GM19240 (cell line): ENCODE results near the gene UBFD1.
"Not testable (repeated sequence)": the region's sequence is repeated elsewhere in the genome, so short reads cannot be mapped to it uniquely, and the experiment has no call there.

Experiments used
- DNase-seq: peaks from one replicate; pipeline ENCODE4 v3.0.0; 2011; ENCODE audit warnings: low spot score; ENCODE audit not compliant: insufficient read length

Gene UBFD1

DNA sequence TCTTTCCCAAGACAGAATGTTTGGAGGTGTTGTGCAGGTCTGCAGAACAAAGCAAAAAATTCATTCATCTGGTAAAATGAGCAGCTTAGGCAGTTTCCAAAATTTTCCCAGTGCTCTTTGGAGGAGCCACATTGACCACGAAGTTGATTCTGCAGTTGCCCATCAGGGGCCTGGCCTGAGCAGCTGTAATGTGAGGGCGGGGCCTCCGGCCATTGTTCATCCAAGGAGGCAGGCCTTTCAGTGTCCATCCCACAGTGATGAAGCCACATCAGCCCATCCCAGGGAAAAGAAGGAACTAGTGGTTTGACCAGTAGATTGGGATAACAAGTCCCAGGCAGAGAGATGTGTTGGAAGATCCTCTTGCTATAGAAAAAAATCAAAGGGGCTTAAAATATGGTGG, 10.1 kb downstream of the UBFD1 start:
- DNase-seq = no peak

DNA sequence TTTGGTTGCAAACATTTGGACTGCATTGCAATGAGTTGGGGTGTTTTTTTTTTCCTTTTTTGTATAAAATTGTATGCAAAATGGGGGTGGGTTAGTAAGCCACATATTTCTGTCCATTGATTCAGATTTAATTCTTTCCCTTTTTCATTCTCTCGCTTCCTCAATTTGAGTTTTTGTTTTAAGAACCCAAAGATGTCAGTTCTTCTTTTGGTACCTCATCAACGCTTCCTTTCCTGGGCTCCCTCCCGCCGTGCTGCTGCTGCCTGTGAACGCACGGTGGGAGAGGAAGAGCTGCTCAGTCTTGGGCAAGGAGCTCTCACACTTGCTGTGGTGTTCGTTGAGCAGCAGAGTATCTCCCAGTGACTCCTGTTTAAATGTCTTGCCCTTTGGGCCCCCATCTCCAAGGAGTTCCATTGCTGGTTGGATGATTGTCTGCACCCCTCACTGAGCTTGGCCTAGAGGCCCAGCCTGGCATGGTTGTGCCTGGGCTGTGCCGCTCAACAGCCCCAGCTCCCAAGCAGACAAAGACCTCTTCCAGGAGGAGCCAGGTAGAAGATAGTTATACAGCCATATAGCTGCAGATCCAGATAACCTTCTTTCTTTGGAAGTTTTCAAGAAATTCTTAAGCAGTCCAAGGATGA, 13.6 kb downstream of the UBFD1 start:
- peak; percentile 14 for DNase-seq

DNA sequence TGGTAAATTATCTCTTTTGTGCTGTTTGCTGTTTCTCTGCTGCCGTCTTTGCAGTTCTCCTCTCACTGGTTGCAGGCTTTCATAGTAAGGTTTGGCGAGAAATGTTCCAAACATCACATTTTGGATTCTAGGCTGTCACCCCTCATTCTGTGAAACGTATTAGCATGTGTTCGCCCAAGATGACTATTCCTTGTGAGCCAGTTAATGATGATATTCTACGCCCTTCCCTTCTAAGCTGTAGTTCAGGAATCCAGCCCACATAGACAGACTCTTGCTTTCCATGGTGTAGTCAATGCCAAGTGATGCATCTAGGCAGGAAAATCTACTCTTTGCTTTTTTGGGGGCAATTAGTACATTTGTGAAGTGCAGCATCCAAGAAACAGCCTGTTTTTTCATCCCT, 14.4 kb downstream of the UBFD1 start:
- no peak for DNase-seq

DNA sequence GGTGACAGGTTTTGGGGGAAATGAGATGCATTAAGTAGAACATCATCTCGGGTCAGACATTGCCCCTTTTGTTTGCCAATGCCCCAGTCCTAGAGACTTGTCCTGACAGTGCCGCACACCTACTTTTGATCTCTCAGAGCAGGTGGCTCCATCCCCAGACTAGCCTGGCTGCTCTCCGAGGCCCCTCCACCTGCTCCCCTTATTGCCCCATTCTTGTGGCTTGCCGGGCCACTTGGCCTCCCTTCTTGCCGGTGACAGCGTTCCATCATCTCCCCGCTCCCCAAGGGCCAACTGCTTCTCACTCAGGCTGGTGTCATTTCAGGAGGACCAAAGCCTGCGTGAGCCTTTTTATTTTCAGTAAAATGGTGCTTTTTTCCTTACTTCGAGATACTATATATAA, 14.9 kb downstream of the UBFD1 start:
- DNase-seq = no peak

DNA sequence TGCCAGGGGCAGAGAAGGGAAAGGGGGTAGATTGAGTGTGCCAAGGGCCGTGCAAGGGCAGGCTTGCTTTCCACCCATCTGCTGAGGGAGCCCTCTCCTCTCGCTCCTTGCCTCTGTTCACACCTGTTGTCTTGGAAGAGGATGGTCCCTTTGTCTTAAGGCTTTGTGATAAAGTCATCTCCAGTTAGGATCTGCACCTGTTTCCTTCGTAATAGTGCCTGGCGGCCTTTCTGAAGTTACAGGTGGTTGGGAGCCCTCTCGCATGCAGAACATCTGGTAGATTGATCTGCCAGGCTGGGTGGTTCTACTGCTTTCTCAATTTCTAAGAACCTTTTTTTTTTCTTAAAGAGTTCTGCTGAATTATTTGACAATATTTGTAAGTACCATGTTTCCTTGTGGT, 16.3 kb downstream of the UBFD1 start:
- DNase-seq = no peak

DNA sequence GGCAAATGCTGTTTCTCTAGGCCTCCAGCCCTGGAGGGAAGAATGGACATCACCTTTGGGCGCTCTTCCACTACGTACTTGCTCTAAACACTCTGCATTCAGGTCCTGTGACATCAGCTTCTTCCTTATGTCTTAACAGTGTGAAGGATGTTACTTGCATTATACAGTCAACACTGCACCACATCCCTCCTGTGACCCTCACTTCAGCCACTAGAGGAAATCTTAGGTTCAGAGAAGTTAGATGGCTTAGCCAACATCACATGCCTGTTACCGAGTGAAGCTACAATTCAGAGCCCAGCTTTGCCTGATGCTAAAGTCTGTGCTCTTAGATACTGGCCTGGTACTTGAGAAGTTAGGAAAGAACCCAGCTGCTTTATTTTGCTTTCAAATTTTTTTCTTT, 18.3 kb downstream of the UBFD1 start:
- no peak for DNase-seq

DNA sequence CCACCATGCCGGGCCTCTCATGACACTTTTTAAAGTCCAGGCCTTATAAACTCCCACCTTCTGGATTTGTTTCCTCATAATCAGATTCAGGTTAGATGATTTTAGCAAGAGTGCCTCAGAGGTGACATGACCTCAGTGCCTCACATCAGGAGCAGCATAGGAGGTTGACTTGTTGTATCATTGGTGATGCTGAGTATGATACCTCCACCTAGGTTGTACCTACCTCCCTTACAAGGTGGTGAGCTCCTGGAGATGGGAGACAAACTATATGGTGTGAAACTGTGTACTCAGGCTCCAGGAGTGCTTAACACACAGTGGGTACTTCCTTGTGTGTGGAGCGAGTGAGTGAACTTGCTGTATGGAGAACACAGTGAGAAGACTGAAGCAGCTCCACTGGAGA, 20.0 kb downstream of the UBFD1 start:
- no peak for DNase-seq

DNA sequence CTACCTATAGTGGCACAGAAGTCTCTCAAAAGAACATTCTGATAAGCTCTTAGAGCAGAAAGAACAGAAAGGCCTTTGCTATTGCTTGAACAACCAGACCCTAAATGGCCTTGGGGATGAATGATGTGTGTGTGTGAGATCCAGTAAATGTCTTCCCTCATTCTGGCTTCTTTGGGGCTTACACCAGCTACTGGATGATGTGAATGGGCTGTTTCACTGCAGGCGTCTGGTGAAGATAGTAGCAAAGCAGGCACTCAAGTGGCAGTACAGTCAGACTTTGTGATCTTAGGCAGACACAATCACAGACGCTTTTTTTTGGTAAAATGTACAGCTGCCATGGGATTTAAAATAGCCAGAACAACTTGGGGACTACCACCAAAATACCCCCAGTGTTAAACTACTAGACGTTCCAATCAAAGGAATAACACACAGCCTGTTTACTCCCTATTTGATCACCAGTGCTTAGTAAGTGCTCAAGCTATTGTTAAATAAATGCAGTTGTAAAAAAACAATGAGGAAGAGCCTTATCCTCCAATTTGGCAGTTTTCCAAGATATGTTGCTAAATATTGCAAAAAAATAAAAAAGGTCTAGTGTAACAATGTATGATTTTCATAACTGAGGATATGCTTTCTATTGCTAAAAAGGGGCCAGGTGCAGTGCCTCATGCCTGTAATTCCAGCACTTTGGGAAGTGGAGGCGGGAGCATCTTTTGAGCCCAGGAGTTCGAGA, 20.7 kb downstream of the UBFD1 start:
- no peak for DNase-seq

DNA sequence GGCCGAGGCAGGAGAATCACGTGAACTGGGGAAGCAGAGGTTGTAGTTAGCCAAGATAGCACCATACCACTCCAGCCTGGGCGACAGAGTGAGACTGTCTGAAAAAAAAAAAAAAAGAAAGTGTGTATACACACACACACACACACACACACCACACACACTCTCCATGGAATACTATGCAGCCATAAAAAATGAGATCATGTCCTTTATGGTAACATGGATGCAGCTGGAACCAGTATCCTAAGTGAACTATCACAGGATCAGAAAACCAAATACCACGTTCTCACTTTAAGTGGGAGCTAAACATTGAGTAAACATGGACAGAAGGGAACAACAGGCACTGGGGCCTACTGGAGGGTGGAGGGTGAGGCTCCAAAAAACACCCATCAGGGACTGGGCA, 21.8 kb downstream of the UBFD1 start:
- DNase-seq = no peak

DNA sequence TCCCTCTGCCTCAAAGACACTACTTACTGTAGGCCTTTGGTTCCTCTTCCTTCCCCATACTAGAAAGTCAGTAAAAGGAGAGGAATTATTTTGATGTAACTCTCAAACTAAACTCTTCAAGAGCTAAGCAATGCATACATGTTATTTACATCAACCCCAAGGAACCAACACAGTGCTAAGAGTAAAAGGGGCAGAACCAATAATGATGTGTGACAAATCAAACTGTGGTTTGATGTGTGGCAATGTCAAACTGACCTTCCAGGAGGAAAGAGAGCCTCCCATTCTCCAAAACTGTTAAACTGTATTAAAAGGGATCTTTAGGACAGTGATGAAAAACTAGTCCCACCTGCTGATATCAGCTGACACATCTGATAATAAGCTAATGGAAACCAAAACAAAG, 22.9 kb downstream of the UBFD1 start:
- DNase-seq = no peak

DNA sequence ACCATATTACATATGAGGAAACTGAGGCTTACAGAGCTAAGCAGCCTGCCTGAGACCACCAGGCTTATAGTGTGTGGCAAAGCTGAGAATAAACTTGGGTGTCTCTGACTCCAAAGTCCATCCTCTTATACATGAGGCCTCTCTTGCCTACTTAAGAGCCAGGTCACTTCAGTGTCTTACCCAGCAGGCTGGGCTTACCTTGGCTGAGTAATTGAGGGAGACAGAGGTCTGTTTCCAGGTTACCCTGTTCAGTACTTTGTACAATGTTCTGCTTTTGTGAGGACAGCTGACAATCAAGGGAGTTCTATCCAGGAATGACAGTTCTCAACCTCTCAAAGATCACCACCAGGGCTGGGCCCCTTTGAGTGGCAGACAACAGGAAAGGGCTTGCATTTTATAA, 24.2 kb downstream of the UBFD1 start:
- no peak for DNase-seq

DNA sequence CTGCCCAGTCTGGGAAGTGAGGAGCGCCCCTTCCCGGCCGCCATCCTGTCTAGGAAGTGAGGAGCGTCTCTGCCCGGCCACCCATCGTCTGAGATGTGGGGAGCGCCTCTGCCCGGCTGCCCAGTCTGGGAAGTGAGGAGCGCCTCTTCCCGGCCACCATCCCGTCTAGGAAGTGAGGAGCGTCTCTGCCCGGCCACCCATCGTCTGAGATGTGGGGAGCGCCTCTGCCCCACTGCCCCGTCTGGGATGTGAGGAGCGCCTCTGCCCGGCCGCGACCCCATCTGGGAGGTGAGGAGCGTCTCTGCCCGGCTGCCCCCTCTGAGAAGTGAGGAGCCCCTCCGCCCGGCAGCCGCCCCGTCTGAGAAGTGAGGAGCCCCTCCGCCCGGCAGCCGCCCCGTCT, 25.7 kb downstream of the UBFD1 start:
- DNase-seq = not testable (repeated sequence)

DNA sequence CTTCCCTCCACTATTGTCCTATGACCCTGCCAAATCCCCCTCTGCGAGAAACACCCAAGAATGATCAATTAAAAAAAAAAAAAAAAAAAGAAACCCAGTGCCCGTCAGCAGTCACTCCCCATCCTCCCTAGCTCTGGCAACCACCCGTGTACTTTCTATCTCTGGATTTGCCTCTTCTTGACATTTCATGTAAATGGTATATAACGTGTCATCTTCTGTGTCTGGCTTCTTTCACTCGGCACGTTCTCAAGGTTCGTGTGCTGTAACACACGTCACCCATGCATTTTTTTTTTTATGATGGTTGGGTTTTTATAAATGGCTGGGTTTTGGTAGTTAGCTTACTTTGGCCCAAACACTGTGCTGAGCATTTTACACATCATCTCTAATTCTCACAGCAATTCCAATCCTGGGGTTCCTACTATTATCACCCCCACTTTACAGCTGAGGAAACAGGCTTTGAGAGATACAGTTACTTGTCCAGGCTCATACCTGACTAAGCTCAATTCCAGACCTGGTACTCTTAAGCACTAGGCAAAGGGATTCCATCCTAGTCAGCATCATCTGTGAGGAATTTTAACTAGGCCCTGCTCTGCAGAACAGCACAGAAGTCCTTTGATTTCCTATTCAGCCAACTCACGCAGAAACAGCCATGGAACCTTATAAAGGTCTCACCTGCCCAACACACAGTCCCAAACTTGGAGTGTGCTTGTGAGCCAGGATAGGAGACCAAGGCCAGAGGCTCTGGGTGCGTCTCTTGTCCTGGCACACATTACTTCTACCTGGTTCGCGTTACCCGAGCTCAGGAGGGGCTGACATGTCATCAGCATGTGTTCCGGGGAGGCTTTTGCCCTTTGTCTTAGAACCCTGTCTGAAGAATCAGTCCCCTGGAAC, 26.9 kb downstream of the UBFD1 start:
- DNase-seq = no peak

DNA sequence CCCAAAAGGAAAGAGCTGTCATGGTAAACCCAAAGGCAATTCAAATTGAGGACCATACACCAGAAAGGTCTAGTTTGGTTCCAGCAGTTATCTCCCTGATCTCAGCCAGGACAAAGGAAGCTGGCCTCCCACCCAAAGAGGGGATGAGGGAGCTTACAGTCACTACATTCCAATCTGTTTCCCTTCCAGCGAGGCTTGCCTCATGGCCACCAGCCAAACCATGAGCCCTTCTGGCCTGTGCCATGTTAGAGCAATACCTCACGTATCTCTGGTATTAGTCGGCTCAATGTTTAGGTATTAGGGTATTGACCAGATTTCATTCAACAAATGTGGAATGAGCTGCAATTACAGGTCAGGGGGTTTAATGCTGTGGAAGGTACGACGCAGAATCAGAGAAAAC, 30.2 kb downstream of the UBFD1 start:
- DNase-seq = no peak

DNA sequence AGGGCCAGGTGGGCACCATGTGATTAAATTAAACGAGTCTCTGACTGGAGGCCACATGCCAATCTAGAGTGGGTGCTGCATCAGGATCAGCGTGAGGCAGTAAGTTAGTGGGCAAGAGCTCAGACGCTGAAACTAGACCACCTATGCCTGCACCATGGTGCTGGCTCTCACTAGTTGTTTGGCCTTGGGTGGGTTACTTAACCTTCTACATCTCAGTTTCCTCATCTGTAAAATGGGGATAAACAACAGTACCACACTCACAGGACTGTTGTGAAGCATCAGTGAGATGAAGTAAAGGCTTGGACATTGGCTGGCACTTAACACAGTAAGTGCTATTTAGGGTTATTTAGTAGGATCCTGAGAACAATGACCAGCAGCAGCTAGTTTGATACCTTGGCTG, 32.7 kb downstream of the UBFD1 start:
- no peak for DNase-seq

DNA sequence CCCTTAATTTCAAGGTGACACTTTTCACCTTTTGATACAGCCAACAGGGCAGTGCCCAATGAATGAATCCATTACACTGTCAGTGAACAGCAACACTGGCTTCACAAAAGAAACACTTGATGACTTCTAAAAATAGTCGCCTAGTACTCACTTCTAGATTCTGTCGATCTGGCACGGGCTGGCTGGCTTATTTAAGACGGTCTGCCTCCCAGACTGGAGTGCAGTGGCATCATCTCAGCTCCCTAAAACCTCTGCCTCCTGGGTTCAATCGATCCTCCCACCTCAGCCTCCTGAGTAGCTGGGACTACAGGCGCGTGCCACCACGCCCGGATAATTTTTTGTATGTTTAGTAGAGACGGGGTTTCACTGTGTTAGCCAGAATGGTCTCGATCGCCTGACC, 36.7 kb downstream of the UBFD1 start:
- no peak for DNase-seq

DNA sequence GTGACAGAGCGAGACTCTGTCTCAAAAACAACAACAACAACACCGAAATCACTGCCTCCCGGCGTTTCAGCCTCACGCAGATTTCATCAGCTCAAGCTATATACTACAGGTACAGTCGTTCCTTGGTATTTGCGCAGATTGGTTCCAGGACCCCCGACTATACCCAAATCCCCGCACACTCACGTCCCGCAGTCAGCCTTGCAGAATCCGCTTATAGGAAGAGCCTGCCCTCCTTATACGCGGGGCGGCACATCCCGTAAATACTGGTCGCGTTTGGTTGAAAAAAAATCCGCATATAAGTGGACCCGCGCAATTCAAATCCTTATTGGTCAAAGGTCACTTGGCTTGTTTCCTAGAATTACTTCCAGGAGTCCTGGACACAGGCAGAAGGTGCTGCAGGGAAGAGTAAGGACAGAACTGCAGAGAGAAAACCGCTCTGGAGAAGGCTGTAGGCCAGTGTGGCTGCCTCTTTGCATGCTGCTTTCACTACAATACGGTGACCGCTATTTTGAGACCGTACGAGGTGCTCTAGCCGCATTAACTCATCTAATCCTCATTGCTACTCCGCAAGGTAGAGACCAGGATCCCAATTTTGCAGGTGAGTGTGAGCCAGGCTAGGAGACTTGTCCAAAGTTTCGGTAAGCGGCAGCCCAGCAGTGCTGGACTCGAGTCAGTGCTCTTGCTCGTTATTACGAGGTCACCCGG, 37.9 kb downstream of the UBFD1 start:
- no peak for DNase-seq

DNA sequence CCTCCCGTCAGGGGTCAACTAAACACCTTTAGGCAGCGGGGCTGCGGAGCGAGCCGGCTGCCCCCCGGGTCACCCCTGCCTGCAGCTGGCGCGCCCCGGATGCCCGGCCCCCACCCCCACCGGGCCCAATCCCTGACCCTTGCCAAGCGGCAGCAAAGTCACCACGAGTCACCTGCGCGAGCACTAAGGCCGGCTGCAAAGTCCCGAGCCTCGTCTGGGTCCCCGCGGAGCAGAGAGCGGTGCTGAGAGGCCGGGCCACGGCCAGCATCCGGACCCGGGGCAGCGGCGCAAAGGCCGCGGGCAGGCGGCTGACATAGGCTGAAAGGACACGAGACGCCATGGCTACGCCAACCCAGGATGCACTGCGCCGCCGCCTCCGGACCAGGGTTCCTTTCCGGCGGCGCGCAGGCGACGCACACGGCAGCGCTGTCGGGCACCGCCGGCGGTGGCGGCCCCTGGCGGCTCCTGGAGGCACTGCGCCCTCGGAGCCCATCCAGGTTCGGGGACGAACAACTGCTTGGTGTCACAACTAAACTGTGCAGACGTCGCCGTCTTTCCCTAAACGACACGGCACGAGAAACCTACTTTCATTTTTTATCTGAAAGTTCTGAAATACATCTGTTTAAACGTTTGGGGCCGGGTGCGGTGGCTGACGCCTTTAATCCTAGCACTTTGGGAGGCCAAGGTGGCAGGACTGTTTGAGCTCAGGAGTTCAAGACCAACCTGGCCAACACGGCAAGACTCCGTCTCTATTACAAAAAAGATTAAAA, 38.6 kb downstream of the UBFD1 start, which contains the start of gene NDUFAB1:
TSS of gene NDUFAB1 (minus strand) at position 366 of the 770 bp plus-strand sequence. CDS start at position 340, 26 bp downstream.
- DNase-seq = peak; percentile 92

DNA sequence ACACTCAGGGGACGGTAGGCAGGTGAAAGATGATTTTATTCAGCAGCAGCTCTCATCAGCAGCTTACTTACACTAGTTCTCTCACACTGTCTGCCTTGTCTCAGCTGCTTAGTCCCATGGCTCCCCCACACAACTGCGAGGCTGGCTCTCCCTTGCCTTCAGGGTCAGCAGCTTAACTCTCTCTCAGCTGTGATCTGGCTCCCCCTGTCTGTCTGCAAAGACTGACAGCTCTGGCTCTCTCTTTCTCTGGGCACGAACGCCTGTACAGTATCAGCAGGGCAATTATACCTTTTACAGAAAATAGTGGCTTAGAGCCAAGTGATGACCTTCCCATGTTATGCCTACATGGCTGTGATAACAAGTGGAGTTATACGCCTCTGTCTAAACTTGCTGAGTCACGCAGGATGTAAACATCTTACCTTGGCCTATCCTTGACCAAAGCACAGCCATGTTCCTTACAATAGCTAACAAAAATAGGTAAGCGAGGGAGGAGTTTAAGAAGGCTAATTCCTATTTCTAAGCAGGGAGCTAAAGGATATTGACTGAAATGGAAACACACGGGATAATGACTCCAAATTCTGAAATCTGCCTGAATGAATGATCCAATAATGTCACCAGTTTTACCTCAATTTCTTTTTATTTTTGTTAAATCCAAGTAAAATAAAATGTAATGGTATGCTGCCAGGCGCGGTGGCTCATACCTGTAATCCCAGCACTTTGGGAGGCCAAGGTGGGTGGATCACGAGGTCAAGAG, 39.7 kb downstream of the UBFD1 start:
- no peak for DNase-seq

DNA sequence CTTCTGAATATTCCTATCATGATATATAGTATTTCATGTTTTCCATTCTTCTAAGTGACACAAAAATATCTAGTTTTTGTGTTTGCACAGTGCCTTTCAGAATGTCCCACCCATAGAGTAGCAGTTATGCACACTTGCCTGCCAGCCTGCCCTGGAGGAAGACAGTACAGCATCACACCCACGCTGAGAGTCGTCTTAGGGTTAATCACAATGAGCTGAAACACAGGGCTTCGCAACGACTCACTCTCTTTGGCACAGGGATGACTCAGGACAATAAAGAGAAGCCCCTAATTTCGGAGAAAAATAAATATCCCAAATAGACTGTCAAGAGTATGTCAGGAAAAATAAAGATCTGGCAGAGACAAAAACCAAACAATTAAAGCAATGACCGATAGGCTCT, 50.2 kb downstream of the UBFD1 start:
- DNase-seq = no peak
